GM23248 (cell line): ENCODE data around the gene ARPC2. TPM values are rescaled to one million over a fixed set of nuclear protein-coding genes. Genes with fewer than 3 reads are reported as not detected.

Source experiments
- DNase-seq: peaks from one replicate; pipeline ENCODE4 v3.0.0-alpha.2; 2015
- H2AFZ ChIP-seq: fragments of 200-600 bp; sonication (generic); 2 replicates; pipeline ENCODE4 v1.6.1; 2016; ENCODE audit warnings: antibody characterized with exemption
- H3F3A ChIP-seq: fragments of 200-600 bp; sonication (generic); 2 replicates; pipeline ENCODE4 v1.6.1; 2016; ENCODE audit warnings: mild to moderate bottlenecking, antibody characterized with exemption, mixed run types; ENCODE audit not compliant: insufficient read depth
- H3K27ac ChIP-seq: fragments of 200-600 bp; sonication (generic); 2 replicates; pipeline ENCODE4 v1.5.1; 2016; ENCODE audit warnings: mild to moderate bottlenecking
- H3K27me3 ChIP-seq: fragments of 200-600 bp; sonication (generic); replicated peaks from 2 replicates; pipeline ENCODE4 v1.6.1; 2016; ENCODE audit warnings: mild to moderate bottlenecking; ENCODE audit not compliant: insufficient read depth
- H3K36me3 ChIP-seq: fragments of 200-600 bp; sonication (generic); 2 replicates; pipeline ENCODE4 v1.6.1; 2016; ENCODE audit warnings: low read depth, mild to moderate bottlenecking
- H3K4me1 ChIP-seq: fragments of 200-600 bp; sonication (generic); 2 replicates; pipeline ENCODE4 v1.6.1; 2016; ENCODE audit warnings: mild to moderate bottlenecking; ENCODE audit not compliant: insufficient read depth
- H3K4me2 ChIP-seq: fragments of 200-600 bp; sonication (generic); one replicate; pipeline ENCODE4 v1.6.1; 2016; ENCODE audit warnings: mild to moderate bottlenecking; ENCODE audit not compliant: unreplicated experiment
- H3K4me3 ChIP-seq: fragments of 200-600 bp; sonication (generic); 2 replicates; pipeline ENCODE4 v1.5.1; 2016; ENCODE audit warnings: mild to moderate bottlenecking
- H3K79me2 ChIP-seq: fragments of 200-600 bp; sonication (generic); 2 replicates; pipeline ENCODE4 v1.6.1; 2016; ENCODE audit warnings: mild to moderate bottlenecking; ENCODE audit not compliant: insufficient read depth
- H3K9ac ChIP-seq: fragments of 200-600 bp; sonication (generic); 2 replicates; pipeline ENCODE4 v1.6.1; 2016; ENCODE audit warnings: mild to moderate bottlenecking
- H3K9me2 ChIP-seq: fragments of 200-600 bp; sonication (generic); 2 replicates; pipeline ENCODE4 v1.6.1; 2016; ENCODE audit warnings: mixed run types, mild to moderate bottlenecking, moderate library complexity; ENCODE audit not compliant: insufficient read depth
- H3K9me3 ChIP-seq: fragments of 200-600 bp; sonication (generic); one replicate; pipeline ENCODE4 v1.6.1; 2017; ENCODE audit warnings: low read depth
- H4K20me1 ChIP-seq: fragments of 200-600 bp; sonication (generic); 2 replicates; pipeline ENCODE4 v1.6.0; 2016; ENCODE audit not compliant: insufficient read depth
- EZH2 ChIP-seq: fragments of 200-600 bp; sonication (generic); IDR thresholded peaks from 2 replicates; pipeline ENCODE4 v1.6.1; 2018; ENCODE audit warnings: antibody characterized with exemption, mild to moderate bottlenecking; ENCODE audit not compliant: insufficient read depth, poor library complexity, severe bottlenecking
- EZH2phosphoT487 ChIP-seq: fragments of 200-600 bp; sonication (generic); IDR thresholded peaks from 2 replicates; pipeline ENCODE4 v1.6.1; 2018; ENCODE audit warnings: antibody characterized with exemption, moderate library complexity, mild to moderate bottlenecking, low read depth; ENCODE audit not compliant: insufficient read depth
- WGBS, 2 experiments: methylation state at CpG; one replicate each; pipeline ENCODE4 v1.1.6; 2015 to 2017; ENCODE audit warnings: low lambda C conversion rate in 2 of 2, low coverage in 1 of 2; ENCODE audit errors: missing lambda C conversion rate in 2 of 2; 5-methylcytosine and 5-hydroxymethylcytosine counted together
- in situ Hi-C: fragments of 300-500 bp; cut with MboI; formaldehyde crosslinking; loops from 2 replicates; pipeline ENCODE4 v1.15.0; 2020
- polyA plus RNA-seq: library from polyadenylated mRNA; unstranded; fragments of >200 nt; fragmentation: Nextera tagmentation; extraction: Ambion mirVana; gene quantifications from 2 replicates; pipeline ENCODE4 v1.2.1, GENCODE V29; 2016
- total RNA-seq: library from RNA; depleted of rRNA; stranded (reverse); fragments of >200 nt; shearing (Covaris generic); gene quantifications from 2 replicates; pipeline ENCODE4 v1.2.3, GENCODE V29; 2014

Gene ARPC2
- total and polyA plus RNA-seq, 2 experiments from 2014 or later: 644 to 851 TPM

GRCh38 chr2:218172845-218173244 is 44.1 kb upstream of the ARPC2 start:
- H3K4me1 ChIP-seq: no peaks in the 10 kb centered on the region
- H3K9me3 ChIP-seq: no peaks in the 10 kb centered on the region
- no peaks in the 10 kb centered on the region for H3F3A ChIP-seq
- DNase-seq: no peak
- H3K27ac ChIP-seq: no peak overlapping the region
- no peaks in the 10 kb centered on the region for H3K36me3 ChIP-seq
- no peak overlapping the region for H2AFZ ChIP-seq
- no peak overlapping the region for H3K4me2 ChIP-seq
- no peak overlapping the region for H3K4me3 ChIP-seq
- H3K79me2 ChIP-seq: no peaks in the 10 kb centered on the region
- H3K9ac ChIP-seq: no peak overlapping the region
- in situ Hi-C loops: no loop called here
- TF ChIP-seq EZH2phosphoT487: no peak
- no peaks in the 10 kb centered on the region for H3K9me2 ChIP-seq
- no peaks in the 10 kb centered on the region for H4K20me1 ChIP-seq
- peaks cover 28% of the 10 kb centered on the region; the same call in 1 of the 2 replicates for H3K27me3 ChIP-seq
- 44 to 64% methylated on average over 2 of the region's 2 CpGs for WGBS, 2 experiments

GRCh38 chr2:218179782-218180181 is 37.2 kb upstream of the ARPC2 start:
- WGBS, 2 experiments: 85% methylated on average over 4 of the region's 4 CpGs
- H3K4me3 ChIP-seq: no peak overlapping the region
- H3K27me3 ChIP-seq: peaks cover 3% of the 10 kb centered on the region; the same call in 1 of the 2 replicates
- DNase-seq: no peak
- H3K4me2 ChIP-seq: no peak overlapping the region
- no peaks in the 10 kb centered on the region for H3F3A ChIP-seq
- no peaks in the 10 kb centered on the region for H3K4me1 ChIP-seq
- no peak overlapping the region for H3K9ac ChIP-seq
- TF ChIP-seq EZH2phosphoT487: no peak
- H3K36me3 ChIP-seq: no peaks in the 10 kb centered on the region
- H3K79me2 ChIP-seq: no peaks in the 10 kb centered on the region
- H3K27ac ChIP-seq: no peak overlapping the region
- in situ Hi-C loops: no loop called here
- H3K9me2 ChIP-seq: no peaks in the 10 kb centered on the region
- H3K9me3 ChIP-seq: no peaks in the 10 kb centered on the region
- no peaks in the 10 kb centered on the region for H4K20me1 ChIP-seq
- H2AFZ ChIP-seq: no peak overlapping the region

GRCh38 chr2:218180467-218181114 is 36.4 kb upstream of the ARPC2 start:
- H4K20me1 ChIP-seq: no peaks in the 10 kb centered on the region
- H3F3A ChIP-seq: no peaks in the 10 kb centered on the region
- H3K4me3 ChIP-seq: no peak overlapping the region
- H3K79me2 ChIP-seq: no peaks in the 10 kb centered on the region
- H3K27me3 ChIP-seq: peaks cover 7% of the 10 kb centered on the region; the same call in 1 of the 2 replicates
- H3K9me2 ChIP-seq: no peaks in the 10 kb centered on the region
- no peak overlapping the region for H3K4me2 ChIP-seq
- no peaks in the 10 kb centered on the region for H3K36me3 ChIP-seq
- WGBS, 2 experiments: 34 to 49% methylated on average over 7 to 9 of the region's 9 CpGs
- DNase-seq: peak; percentile 38
- TF ChIP-seq EZH2phosphoT487 (no peak), EZH2 (no peak)
- no peak overlapping the region for H2AFZ ChIP-seq
- H3K4me1 ChIP-seq: no peaks in the 10 kb centered on the region
- no peak overlapping the region for H3K9ac ChIP-seq
- no peak overlapping the region for H3K27ac ChIP-seq
- H3K9me3 ChIP-seq: no peaks in the 10 kb centered on the region
- in situ Hi-C loops: no loop called here

GRCh38 chr2:218184331-218184730 is 32.7 kb upstream of the ARPC2 start:
- TF ChIP-seq EZH2 (no peak), EZH2phosphoT487 (no peak)
- H3K27ac ChIP-seq: no peak overlapping the region
- H3K9ac ChIP-seq: no peak overlapping the region
- peaks cover 7% of the 10 kb centered on the region; the same call in 1 of the 2 replicates for H3K27me3 ChIP-seq
- H2AFZ ChIP-seq: no peak overlapping the region
- H3F3A ChIP-seq: no peaks in the 10 kb centered on the region
- DNase-seq: no peak
- H3K36me3 ChIP-seq: no peaks in the 10 kb centered on the region
- H4K20me1 ChIP-seq: no peaks in the 10 kb centered on the region
- no peaks in the 10 kb centered on the region for H3K79me2 ChIP-seq
- no peaks in the 10 kb centered on the region for H3K9me2 ChIP-seq
- H3K9me3 ChIP-seq: no peaks in the 10 kb centered on the region
- H3K4me1 ChIP-seq: no peaks in the 10 kb centered on the region
- no peak overlapping the region for H3K4me2 ChIP-seq
- in situ Hi-C loops: no loop called here
- H3K4me3 ChIP-seq: no peak overlapping the region
- WGBS, 2 experiments: 60 to 72% methylated on average over 1 of the region's 1 CpG

- Histone ChIP-seq H2AFZ (peak overlapping the region; percentile 91), H3F3A (no peaks in the 10 kb centered on the region), H3K9me2 (no peaks in the 10 kb centered on the region), H3K79me2 (no peaks in the 10 kb centered on the region), H3K36me3 (no peaks in the 10 kb centered on the region), H3K9me3 (no peaks in the 10 kb centered on the region), H3K27me3 (peaks cover 7% of the 10 kb centered on the region; the same call in 1 of the 2 replicates), H3K4me1 (no peaks in the 10 kb centered on the region), H3K4me2 (no peak overlapping the region), H4K20me1 (no peaks in the 10 kb centered on the region), H3K9ac (no peak overlapping the region), H3K4me3 (no peak overlapping the region), H3K27ac (no peak overlapping the region)
- WGBS, 2 experiments: 40% methylated on average over 8 of the region's 8 CpGs
- in situ Hi-C loops: no loop called here
- TF ChIP-seq EZH2: no peak
- TF ChIP-seq EZH2phosphoT487: no peak
- DNase-seq: peak; percentile 83
These were observed 30.6 kb upstream of the ARPC2 start for GRCh38 chr2:218186355-218186766.
